Activated CD4-positive, alpha-beta T cell treated with anti-CD3 and anti-CD28 coated beads, Interleukin-2, amount 50 U/mL, for 1 hour (primary cell): Measurements from ENCODE around the gene CDH4.

Experiments
- DNase-seq: peaks from one replicate; pipeline ENCODE4 v3.0.0-alpha.2; 2020

CDH4 gene

DNA sequence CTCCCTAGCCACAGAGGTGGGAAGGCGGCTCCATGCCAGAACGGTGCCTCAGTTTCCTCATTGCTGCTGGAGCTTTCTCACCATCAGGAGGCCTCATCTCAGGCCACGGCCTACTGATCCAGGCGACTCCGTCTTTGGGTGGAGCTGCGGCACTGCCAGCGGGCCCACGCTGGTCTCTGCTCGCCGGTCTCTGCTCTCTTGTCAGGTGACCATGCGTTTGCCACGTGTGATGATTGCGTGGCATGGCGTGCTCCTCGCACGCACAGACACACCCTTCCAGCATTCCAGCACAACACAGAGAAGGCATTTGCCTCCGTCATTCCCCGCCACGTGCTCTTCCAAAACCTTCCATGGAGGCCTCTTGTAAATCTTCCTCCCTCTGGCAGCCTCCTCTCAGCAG lies 271.1 kb downstream of the CDH4 start:
- DNase-seq, result no peak

DNA sequence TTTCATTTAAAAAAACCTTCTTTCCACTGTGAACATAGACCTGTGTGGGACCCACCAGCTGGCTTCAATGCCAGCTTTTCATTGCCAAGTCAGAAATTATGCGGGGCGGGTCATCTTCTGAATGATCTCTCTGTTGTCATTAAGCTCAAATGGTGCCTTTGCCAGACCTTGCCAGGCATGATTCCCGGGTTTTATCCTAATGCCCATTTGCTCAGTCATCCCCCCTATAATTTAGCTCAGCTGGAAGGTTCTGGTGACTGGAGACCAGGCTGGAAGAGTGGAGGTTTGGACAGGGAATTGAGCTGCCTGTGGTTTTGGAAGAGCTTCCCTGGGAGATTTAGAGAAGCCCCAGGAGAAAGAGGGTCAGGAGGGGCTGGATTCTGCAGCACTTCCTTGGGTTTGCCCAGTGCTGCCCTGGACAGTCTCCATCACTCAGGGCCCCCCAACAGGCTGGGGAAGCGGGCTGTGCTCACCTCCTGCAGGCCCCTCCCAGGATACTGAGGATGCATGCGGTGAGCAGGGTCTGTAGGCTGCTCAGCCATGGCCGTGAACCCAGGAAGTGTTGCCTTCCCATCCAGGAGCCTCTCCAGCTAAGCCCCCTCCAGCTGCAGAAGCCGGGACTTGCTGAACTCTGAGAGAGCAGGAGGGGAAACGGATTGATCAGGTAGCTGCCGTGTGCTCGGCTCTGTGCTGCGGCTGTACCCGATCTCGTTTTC lies 273.0 kb downstream of the CDH4 start:
- DNase-seq, result no peak

DNA sequence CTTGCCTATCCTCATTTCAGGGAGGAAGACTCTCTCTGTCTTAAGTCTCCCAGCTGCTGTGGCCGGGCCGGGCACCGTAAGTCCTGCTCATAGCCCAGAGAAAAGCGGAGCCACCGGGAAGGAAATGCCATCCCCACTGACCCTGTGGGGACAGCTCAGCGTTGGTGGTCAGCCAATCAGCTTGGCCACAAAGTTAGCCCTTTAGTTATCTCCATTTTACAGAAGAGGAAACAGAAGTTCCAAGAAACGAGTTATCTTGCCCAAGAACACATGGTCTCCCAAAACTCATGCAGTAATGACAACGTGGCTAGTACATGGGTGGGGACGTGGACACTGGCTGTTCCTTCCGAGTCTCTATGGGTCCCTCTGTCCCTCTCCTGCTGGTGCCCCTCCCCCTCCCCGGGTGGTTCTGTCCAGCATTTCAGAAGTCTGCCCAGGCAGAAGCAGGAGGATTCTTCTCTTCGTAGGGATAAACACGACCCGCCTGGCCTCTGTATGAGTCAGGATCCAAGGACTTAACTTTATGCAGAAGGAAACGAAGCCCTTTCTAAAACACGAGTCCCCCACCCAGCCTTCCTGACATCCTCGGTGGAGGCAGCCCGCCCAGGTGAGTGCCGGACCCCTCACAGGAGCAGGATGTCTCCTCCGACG lies 273.8 kb downstream of the CDH4 start:
- no peak for DNase-seq

DNA sequence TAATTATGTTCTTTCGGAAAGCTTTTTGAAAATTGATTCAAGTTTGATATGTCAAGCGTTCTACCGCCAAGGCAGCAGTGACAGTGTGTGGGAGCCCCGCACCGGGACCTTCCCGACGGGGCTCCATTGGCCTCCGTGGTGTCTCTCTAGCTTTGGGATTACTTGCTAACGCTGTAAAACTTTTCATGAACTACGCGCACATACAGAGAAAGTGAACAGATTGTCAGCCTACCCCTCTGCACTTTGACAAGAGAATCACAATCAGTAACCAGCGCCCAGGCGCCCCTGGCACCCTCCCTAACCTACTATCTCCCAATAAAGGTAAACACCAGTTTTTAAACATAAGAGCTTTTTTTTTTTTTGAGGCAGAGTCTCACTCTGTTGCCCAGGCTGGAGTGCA lies 274.8 kb downstream of the CDH4 start:
- DNase-seq, result no peak

DNA sequence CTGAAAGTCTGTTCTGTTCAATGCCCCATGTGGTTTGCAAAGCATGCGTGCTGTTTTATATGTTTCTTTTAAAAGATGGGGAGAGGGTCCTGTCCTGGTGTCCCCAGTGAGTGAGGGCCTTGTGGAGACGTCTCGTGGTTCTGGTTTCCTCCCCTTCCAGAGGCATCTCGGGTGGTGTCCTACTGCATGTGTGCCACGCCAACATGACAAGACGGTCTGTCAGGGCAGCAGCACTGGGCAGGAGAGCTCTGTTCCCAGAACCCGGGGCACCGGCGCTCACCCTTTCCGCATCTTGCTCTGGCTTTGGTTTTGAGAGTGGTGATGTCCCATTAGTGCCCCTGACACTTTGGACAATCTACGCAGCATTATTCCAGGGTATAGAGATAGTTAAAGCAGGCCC lies 275.6 kb downstream of the CDH4 start:
- no peak for DNase-seq

DNA sequence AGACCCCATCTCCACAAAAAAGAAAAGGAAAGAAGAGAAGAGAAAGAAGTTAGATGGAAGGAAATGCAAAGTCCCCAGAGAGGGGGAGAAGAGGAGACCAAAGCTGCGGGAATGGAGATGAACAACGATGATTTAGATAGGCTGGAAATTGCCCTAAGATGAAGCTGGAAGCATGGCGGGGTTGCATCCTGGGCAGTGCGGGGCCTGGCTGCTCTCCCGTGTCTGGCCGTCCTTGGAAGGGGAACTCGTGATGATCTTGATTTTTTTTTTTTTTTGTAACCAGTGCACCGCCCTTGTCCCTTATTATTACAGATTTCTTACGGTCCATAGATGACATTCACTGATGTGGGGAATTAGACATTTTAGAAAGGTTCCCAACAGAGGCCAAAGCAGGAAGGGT lies 276.5 kb downstream of the CDH4 start:
- no peak for DNase-seq

DNA sequence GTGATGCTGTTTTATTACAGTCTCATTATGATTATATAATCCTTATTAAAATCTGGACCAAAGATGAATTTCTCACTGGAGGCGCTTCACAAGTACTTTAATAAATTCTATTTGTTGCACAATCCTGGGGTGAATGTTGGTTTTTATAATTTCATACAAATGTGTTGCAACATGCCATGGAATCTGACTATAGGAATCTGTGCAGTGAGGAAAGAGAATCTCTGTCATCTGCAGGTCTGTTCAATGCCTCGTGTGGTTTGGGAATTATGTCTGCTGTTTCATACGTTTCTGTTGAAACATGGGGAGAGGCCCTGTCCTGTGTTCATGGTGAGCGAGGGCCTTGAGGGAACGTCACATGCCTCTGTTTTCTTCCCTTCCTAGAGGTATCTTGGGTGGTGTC lies 277.3 kb downstream of the CDH4 start:
- no peak for DNase-seq

DNA sequence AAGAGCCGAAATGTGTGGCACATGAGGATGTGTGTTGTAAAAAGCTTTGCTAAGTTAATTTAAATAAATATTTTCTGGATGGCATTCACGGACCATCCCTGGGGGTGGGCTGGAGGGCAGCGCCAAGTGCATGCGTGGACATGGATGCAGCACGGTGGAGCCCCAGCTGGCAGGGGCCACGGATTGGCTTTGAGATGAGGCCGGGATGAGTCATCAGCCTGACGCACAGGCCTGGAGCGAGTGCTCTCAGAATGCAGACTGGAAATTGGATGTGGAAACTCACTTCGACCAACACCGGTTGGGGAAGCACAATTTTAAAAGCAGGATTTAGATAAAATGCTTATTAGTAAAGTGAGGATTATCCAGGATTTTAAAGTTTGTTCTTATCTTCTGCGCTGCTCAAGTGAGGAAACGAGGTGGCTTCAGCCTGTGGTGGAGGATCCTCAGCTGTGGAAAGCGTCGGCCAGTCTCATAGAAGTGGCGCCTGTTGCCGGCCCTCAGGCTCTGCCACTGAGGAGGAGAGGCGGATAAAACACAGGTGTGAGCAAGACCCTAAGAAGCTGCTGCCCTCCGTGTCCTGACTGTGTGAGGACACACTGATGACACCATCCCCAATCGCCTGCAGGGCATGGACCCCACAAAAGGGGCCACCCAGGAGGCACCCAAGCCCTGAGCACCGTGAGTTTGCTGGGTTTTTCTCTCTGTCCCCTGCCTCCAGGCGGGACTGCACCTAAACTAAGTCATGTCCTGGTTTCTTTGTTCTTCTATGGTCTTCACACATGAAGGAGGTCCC lies 279.7 kb downstream of the CDH4 start:
- DNase-seq, result no peak

DNA sequence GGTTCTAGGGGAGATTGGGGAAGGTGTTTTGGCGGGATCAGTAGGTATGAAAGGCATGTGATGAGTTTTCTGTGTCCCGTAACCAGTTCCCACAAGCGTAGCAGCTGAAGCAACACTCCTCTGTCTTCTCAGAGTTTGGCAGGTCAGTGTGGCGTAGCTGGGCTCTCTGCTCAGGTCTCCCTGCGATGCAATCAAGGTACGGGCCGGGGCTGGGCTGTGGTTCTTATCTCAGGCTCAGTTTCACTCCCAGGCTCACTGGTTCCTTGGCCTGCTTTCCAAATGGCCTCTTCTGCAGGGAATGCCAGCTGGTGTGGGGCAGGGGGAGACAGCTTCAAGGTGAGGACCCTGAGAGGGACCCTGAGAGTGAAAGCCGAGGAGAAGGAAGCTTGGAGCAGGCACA lies 280.7 kb downstream of the CDH4 start:
- DNase-seq, result no peak

DNA sequence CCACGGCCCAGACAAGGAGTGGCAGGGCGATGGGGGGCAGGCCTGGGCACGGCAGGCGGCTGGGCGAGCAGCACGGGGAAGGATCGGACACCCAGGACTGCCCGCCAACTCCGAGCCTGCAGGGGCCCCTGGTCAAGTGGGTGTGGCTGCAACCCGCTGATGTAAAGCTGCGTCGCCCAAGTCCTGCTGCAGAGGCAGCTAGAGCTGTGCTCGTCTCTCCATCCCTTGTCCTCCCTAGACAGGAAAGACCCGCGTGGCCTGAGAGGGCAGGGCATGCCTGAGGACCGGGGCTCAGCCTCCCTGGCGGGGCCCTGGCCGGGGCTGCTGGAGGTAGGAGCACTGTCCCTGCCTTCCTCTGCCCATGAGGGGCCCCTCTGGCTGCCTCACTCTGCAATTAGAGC lies 281.2 kb downstream of the CDH4 start:
- no peak for DNase-seq

DNA sequence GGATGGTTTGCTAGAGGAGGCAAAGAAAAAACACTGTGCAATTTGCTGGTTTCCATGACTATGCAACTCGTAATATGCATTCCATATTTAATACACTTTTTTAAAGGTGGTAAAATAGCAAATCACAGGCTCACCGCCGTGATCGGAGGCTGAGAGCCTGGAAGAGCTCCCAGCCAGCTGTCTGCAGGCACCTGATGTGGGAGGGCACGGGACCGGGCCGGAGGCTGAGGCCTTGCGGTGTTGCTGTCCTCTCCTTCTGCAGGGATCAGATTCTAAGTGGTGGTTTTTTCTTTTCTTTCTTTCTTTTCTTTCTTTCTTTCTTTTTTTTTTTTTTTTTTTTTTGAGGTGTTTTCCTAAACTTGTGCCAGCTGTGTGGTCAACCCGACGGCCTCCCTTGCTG lies 282.3 kb downstream of the CDH4 start:
- no peak for DNase-seq

DNA sequence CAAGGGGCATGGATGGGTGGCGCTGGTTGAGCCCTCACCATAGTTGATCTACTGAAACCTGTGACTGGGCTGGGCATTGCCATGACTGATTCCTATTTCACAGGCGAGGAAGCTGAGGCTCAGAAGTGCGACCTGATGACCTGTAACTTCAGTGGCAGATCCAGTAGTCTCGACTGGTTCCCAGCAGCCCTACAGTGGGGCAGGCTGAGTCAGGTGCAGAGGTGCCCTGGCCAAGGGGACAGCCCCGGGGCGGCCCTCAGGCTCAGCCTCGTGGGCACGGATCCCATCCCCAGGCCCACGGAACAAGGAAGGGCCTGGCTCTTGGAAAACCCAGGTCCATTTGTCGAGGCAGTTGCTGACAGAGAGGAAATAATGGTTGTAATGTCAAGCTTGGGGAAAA lies 283.0 kb downstream of the CDH4 start:
- DNase-seq, result no peak

DNA sequence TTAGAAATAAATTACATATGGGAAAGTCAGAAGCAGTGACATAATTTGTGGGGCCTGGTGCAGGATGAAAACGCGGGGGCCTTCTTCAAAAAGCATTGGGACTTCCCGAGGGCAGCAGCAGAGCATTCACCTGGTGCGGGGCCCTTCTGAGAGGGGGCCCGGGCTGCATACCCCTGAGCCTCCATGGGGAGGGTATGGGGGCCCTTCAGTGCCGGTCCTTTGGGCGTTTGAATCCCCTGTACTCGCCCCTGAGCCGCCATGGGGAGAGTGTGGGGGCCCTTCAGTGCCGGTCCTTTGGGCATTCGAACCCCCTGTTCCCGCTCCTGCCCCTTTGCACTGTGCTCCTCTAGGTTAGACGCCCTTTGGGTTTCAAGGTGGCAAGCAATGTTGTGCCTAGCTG lies 283.5 kb downstream of the CDH4 start:
- no peak for DNase-seq

DNA sequence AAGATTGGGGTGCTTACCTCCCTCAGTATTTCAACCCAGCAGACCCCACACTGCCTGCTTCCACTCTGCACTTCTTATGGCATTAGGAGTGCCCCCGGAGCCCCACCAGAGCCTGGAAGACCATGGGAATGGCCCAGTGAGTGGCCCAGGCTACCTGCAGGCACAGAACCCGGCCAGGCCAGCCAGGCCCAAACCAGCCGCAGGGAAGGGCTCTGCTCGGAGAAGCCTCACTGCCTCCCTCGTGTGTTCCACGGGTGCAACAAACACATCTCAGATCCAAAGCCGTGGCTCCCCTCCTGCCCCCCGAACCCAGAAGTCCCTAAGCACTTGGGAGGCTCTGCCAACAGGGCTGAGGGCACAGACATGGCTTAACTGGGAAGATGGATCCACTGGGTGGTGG lies 283.9 kb downstream of the CDH4 start:
- no peak for DNase-seq

DNA sequence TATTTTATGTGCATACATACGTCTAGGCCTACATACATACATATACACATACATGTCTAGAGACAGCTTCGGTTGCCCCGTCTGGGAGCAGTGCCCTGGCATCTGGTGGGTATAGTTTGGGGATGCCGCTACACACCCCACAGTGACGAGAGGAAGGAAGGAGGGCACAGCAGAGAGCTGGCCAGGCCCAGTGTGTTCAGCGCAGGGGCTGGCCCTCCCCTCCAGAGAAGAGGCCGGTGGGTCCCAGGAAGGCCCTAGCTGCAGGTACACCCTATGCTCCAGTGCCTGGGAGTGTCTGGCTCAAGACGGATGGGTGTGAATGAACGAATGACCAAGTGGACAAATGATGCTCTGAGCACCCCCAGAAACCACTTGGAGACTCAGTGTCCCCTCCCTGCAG lies 284.6 kb downstream of the CDH4 start:
- no peak for DNase-seq

DNA sequence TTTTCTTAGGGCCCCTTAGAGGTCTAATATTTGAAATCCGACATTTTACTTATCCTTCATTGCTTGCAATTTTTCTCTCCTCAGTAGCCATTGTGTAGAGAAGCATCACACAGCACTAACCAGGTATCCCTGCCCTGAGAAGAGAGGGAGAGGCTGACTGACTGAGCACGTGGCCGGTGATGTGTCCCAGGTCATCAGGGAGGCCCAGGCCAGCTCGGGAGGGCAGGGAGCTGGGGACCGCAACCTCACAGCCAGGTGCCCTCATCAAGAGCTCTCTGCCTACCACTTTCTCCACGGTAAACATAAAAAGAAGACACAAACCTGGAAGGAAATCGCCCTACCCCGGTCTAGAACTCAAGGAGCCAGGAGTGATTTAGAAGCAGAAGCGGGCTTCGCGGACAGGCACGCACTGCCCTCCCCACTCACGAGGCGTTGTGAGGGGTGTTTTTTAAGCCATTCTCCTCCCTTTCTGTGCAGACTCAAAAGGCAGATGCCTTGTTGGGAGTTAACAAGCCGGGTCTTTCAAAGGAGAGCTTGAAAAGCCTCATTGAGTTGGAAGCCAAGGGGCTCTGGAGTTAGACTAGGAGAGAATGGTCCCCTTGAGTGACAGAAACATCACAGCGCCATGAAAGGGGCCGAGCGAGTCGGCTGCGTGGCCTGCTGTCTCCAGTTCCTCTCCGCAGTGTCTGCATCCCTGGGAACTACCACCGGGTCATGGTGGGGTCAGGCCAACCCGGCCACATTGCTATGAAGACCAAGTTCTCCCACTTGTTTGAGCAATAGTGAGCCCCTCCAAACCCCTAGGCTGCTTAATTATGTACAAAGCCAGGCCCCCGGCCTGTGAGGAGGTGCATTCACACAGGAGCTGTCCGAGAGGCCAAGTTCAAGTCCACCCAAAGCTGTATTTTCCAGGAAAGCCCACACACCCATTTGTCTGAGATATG lies 285.4 kb downstream of the CDH4 start:
- DNase-seq, result no peak

DNA sequence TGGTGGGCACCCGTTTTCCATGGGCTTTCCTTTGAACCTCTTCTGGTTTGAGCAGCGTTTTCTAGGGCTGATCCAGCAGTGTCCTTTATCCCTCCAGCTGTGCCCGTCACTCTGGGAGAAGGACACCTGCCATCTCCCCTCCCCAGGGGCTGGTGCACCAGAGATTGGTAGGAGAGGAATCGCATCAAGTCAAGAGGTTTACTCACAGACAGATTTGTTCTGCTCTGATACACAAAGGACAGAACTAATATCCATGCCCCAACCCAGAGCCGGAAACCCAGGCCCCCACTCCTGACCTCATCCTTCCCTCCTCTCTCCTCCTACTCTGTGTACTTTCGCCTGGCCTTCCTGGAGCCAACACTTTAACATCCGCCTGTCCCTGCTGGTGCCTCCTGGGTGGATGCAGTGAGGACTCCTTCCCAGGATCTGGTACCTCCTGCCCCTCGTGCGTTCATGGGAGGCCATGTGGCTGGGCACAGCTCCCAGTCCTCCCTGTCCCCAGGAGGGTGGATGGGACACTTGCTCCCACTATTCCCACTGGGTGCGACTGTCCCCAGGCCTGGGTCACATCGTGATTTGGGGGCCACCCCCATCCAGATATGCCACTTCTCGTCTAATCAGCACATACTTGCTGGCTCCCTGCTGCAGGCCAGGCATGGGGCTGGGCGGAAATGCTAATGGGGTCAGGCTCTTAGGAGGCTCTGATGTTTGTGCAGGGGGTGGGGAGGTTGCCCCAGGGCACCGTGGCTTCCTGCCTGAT lies 286.3 kb downstream of the CDH4 start:
- DNase-seq, result no peak

DNA sequence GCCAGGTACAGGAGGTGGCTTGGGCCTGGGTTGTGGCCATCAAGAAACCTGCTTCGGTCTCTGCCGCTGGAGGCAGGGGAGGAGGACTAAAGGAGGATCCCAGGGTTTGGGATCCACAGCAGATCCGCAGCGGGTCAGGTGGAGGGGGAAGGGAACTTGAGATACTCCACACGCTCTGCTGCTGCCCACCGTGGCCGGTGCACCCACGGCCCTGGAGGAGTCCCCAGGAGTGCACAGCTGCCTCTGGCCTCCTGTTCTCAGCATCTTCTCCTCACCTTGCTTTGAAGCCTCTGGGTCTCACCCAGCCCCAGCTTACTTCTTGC lies 286.8 kb downstream of the CDH4 start:
- DNase-seq, result no peak

DNA sequence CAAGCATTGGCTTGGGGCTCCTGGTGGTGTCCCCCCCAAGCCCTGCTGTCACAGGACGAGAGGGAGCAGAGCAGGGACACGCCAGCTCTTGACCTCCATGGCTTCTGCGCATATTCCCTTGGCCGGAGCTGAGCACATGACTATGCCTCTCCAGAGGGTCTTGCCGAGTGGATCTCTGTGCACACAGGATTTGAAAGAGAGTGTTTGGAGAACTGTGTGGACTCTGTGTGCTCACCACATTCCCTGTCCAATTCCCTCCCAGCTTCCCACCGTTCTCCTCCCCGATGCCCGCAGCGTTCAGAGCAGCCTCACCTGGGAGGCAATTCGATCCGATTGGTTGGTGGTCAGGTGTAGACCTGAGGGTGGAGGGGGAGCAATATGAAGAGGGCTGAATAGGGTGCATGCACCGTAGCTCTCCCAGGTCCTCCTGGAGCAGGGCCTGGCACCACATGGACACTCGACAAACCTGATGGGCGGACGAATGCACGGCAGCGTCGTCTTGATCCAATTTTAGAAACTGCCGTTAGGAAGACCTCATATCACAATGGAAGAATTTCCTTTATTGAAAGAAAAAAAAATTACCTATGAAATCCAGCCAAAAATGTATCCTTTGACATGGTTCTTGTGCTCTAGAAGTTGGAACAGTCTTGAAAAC lies 287.8 kb downstream of the CDH4 start:
- DNase-seq, result no peak

DNA sequence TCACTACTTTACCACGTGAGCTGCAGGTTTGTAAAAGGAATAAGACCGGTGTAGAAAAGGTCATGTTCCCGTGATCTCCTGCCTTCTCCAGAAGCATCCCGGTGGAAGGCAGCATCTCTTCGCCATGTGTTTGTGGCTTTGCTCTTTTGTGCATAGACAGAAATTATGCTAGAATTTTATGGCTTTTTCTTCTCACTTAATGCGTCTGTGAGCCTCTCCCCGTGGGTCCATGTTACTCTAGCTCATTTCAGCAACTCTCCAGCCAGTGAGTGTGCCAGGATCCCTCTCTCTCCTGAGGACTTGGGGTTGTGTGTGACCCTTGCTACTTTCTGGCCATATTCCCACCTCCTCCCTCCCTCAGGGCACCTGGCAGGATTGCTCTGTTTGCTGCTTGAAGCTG lies 289.5 kb downstream of the CDH4 start:
- no peak for DNase-seq

DNA sequence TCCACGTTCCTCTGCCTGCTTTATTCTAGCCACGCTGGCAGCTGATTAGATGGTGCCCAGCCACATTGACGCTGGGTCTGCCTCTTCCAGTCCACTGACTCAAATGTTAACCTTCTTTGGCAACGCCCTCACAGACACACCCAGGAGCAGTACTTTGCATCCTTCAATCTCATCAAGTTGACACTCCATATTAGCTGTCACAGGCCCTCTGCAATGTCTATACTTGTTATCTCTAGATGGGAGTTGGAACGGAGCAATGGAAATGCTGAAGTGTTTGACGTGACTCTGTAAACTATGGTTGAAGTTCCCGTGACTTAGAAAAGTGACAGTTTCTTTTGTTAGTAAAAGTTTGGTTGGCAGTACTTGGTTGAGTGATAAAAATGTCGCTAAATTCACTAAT lies 291.0 kb downstream of the CDH4 start:
- DNase-seq, result no peak
